GM13976 (cell line): ENCODE results near the gene GPR162.

Source experiments
- DNase-seq: peaks from one replicate; pipeline ENCODE4 v3.0.0; 2012; ENCODE audit warnings: low spot score
- CTCF ChIP-seq: IDR thresholded peaks from 2 replicates; pipeline ENCODE4 v1.5.1; 2012; ENCODE audit warnings: borderline replicate concordance, mild to moderate bottlenecking; ENCODE audit not compliant: insufficient read depth; ENCODE audit errors: extremely low read depth, missing control alignments, control extremely low read depth
- in situ Hi-C: fragments of 300-500 bp; cut with MboI; formaldehyde crosslinking; loops from one replicate; pipeline ENCODE4 v1.12.0; 2022; ENCODE audit warnings: low sequenced_read_pairs, mixed read lengths, inconsistent platforms; ENCODE audit not compliant: unreplicated experiment

GPR162 gene

GRCh38 chr12:6834254-6834653 is 12.6 kb downstream of the GPR162 start:
- TF ChIP-seq CTCF, result no peak
- no peak for DNase-seq
- in situ Hi-C loops, result no loop called here

- in situ Hi-C loops, result no loop called here
- DNase-seq, result no peak
- no peak for TF ChIP-seq CTCF
Observed at GRCh38 chr12:6834873-6835272, 13.3 kb downstream of the GPR162 start.

- in situ Hi-C loops, result no loop called here
- no peak for TF ChIP-seq CTCF
- DNase-seq, result no peak
Observed at GRCh38 chr12:6836851-6837250, 15.2 kb downstream of the GPR162 start.

GRCh38 chr12:6837370-6838060 is 15.9 kb downstream of the GPR162 start:
- DNase-seq, result no peak
- in situ Hi-C loops, result no loop called here
- no peak for TF ChIP-seq CTCF

GRCh38 chr12:6838854-6839253 is 17.2 kb downstream of the GPR162 start:
- in situ Hi-C loops, result no loop called here

GRCh38 chr12:6839482-6840201 is 18.0 kb downstream of the GPR162 start:
- TF ChIP-seq CTCF, result no peak
- in situ Hi-C loops, result no loop called here
- peak; percentile 80 for DNase-seq

More at GRCh38 chr12:6838854-6839253, 17.2 kb downstream of the GPR162 start:
- DNase-seq, result no peak
- no peak for TF ChIP-seq CTCF
